GM12878 (cell line): ENCODE measurements around the gene PRR20C.

Source experiments
- CHD4 ChIP-seq: fragments of 200-600 bp; sonication (generic); IDR thresholded peaks from 2 replicates; pipeline ENCODE4 v1.6.1; 2016; ENCODE audit warnings: mild to moderate bottlenecking
- EP300 ChIP-seq, 2 experiments: fragments of 150-350 bp in 1 of 2; IDR thresholded peaks; 2 replicates each; pipeline ENCODE4 v1.6.1; 2011 to 2012; ENCODE audit warnings: low read depth in 2 of 2, low read length in 2 of 2, borderline replicate concordance in 1 of 2, improper control_type of control experiment in 1 of 2, inconsistent platforms in 1 of 2; ENCODE audit not compliant: control insufficient read depth in 1 of 2
- MLLT1 ChIP-seq: fragments of 450-650 bp; IDR thresholded peaks from 2 replicates; pipeline ENCODE4 v1.6.1; 2016; ENCODE audit warnings: mild to moderate bottlenecking
- POLR2A ChIP-seq: IDR thresholded peaks from 2 replicates; pipeline ENCODE4 v1.6.1; 2011; ENCODE audit warnings: low read depth, mild to moderate bottlenecking, low read length
- POU2F2 ChIP-seq: IDR thresholded peaks from 3 replicates; pipeline ENCODE4 v1.6.1; 2011; ENCODE audit warnings: low read depth, mild to moderate bottlenecking, low read length, borderline replicate concordance
- YBX1 ChIP-seq: fragments of 450-650 bp; IDR thresholded peaks from 2 replicates; pipeline ENCODE4 v1.6.1; 2016; ENCODE audit warnings: antibody characterized with exemption
- TF ChIP-seq, protein P1 (sequence below), 3 experiments: IDR thresholded peaks in 2 of 3; conservative IDR thresholded peaks in 1 of 3; 2 replicates each; pipeline ENCODE4 v1.5.1; 2011; ENCODE audit warnings: low read depth in 3 of 3, low read length in 3 of 3, mild to moderate bottlenecking in 3 of 3, control low read depth in 2 of 3, moderate library complexity in 2 of 3, inconsistent platforms in 1 of 3, mixed read lengths in 1 of 3; ENCODE audit not compliant: control insufficient read depth in 2 of 3, insufficient read depth in 1 of 3; ENCODE audit errors: extremely low read depth in 1 of 3
- TF ChIP-seq, protein P2 (sequence below): fragments of 450-650 bp; IDR thresholded peaks from 2 replicates; pipeline ENCODE4 v1.6.1; 2016; ENCODE audit warnings: mild to moderate bottlenecking, moderate library complexity, borderline replicate concordance
- TF ChIP-seq, protein P3 (sequence below): IDR thresholded peaks from 2 replicates; pipeline ENCODE4 v1.6.1; 2011; ENCODE audit warnings: low read depth, low read length, improper control_type of control experiment, borderline replicate concordance

DNA sequence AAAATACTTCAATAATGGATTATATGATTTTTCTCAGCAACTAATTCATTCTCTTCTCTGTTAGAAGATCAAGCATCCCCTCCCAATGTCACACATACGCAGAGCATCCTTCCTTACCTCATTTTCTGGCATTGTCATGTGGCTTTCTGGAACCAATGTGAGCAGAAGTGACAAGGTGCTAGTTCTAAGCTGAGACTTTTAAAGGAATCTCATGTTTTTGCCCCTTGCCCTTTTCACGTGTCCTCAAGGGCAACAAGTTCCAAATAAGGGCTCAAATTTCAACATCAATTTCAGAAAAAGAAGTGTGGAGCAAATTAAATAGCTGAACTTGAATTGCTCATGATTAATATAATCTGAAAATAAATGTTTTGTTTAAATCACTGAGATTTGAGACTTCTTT is 17.8 kb upstream of the PRR20C start:
- no peak for TF ChIP-seq POLR2A
- TF ChIP-seq, protein P1, sequence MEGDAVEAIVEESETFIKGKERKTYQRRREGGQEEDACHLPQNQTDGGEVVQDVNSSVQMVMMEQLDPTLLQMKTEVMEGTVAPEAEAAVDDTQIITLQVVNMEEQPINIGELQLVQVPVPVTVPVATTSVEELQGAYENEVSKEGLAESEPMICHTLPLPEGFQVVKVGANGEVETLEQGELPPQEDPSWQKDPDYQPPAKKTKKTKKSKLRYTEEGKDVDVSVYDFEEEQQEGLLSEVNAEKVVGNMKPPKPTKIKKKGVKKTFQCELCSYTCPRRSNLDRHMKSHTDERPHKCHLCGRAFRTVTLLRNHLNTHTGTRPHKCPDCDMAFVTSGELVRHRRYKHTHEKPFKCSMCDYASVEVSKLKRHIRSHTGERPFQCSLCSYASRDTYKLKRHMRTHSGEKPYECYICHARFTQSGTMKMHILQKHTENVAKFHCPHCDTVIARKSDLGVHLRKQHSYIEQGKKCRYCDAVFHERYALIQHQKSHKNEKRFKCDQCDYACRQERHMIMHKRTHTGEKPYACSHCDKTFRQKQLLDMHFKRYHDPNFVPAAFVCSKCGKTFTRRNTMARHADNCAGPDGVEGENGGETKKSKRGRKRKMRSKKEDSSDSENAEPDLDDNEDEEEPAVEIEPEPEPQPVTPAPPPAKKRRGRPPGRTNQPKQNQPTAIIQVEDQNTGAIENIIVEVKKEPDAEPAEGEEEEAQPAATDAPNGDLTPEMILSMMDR (IDR thresholded peaks at IDR 0.05 in 2 of 3, conservative IDR thresholded peaks at IDR 0.05 in 1 of 3; ENCODE audit: control insufficient read depth in 2 of 3, extremely low read depth in 1 of 3, insufficient read depth in 1 of 3, low read depth in 3 of 3, low read length in 3 of 3), result no peak
- TF ChIP-seq YBX1, result no peak
- no peak for TF ChIP-seq EP300 (IDR thresholded peaks at IDR 0.05; ENCODE audit: borderline replicate concordance in 1 of 2, control insufficient read depth in 1 of 2, low read depth in 2 of 2, low read length in 2 of 2)
- no peak for TF ChIP-seq POU2F2
- TF ChIP-seq, protein P2, sequence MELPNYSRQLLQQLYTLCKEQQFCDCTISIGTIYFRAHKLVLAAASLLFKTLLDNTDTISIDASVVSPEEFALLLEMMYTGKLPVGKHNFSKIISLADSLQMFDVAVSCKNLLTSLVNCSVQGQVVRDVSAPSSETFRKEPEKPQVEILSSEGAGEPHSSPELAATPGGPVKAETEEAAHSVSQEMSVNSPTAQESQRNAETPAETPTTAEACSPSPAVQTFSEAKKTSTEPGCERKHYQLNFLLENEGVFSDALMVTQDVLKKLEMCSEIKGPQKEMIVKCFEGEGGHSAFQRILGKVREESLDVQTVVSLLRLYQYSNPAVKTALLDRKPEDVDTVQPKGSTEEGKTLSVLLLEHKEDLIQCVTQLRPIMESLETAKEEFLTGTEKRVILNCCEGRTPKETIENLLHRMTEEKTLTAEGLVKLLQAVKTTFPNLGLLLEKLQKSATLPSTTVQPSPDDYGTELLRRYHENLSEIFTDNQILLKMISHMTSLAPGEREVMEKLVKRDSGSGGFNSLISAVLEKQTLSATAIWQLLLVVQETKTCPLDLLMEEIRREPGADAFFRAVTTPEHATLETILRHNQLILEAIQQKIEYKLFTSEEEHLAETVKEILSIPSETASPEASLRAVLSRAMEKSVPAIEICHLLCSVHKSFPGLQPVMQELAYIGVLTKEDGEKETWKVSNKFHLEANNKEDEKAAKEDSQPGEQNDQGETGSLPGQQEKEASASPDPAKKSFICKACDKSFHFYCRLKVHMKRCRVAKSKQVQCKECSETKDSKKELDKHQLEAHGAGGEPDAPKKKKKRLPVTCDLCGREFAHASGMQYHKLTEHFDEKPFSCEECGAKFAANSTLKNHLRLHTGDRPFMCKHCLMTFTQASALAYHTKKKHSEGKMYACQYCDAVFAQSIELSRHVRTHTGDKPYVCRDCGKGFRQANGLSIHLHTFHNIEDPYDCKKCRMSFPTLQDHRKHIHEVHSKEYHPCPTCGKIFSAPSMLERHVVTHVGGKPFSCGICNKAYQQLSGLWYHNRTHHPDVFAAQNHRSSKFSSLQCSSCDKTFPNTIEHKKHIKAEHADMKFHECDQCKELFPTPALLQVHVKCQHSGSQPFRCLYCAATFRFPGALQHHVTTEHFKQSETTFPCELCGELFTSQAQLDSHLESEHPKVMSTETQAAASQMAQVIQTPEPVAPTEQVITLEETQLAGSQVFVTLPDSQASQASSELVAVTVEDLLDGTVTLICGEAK, result no peak
- TF ChIP-seq, protein P3, sequence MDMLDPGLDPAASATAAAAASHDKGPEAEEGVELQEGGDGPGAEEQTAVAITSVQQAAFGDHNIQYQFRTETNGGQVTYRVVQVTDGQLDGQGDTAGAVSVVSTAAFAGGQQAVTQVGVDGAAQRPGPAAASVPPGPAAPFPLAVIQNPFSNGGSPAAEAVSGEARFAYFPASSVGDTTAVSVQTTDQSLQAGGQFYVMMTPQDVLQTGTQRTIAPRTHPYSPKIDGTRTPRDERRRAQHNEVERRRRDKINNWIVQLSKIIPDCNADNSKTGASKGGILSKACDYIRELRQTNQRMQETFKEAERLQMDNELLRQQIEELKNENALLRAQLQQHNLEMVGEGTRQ, result no peak
- TF ChIP-seq CHD4, result no peak
- no peak for TF ChIP-seq MLLT1
